NCI-H1092 treated with DMSO at 0.1 percent for 48 hours (cell line): ENCODE data around the gene NOC2L.

Experiments used
- DNase-seq: peaks from one replicate; lab custom pipeline; 2025; lab: John Stamatoyannopoulos, UW

NOC2L gene

GRCh38 chr1:916173-917075 is 42.6 kb downstream of the NOC2L start:
- no peak for DNase-seq

DNA sequence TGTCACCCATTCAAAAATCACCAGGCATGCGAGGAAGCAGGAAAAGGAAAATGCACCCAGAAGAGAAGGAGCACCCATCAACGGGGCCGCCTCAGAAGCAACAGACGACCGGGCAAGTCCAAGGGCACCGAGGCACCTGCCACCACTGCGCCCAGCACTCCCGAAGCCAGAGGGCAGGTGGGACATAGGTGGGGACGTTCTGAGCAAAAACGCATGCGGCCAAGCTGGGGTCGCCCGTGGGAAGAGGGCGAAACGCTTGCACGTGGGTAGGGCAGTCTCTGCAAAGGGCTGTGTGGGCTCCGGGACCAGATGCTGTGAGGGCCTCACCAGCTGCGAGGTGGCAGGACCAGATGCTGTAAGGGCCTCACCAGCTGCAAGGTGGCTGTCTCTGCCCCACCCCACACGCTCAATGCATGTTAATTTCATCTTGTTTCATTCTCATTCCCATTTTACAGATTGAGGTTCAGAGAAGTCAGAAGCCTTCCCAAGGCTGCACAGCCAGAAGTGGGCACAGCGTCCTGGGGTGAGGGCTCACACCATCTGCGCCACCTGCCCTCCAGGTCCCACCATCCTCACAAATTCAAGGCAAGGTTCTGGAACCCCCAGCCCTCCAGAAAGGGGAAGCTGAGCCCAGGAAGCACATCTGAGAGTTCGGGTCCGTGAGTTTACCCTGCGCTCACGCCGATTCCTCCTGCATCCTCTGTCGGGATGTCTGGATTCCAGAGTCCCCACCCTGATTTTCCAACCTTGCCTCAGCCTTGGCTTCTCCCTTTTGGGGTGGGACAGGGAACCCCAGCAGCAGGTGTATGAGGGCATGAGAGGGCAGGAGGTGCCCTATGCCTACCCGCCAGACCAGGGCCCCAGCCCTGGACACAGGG is 43.5 kb downstream of the NOC2L start:
- DNase-seq: no peak

GRCh38 chr1:914891-915280 is 44.2 kb downstream of the NOC2L start:
- DNase-seq: no peak

GRCh38 chr1:914131-914890 is 44.7 kb downstream of the NOC2L start:
- no peak for DNase-seq

DNA sequence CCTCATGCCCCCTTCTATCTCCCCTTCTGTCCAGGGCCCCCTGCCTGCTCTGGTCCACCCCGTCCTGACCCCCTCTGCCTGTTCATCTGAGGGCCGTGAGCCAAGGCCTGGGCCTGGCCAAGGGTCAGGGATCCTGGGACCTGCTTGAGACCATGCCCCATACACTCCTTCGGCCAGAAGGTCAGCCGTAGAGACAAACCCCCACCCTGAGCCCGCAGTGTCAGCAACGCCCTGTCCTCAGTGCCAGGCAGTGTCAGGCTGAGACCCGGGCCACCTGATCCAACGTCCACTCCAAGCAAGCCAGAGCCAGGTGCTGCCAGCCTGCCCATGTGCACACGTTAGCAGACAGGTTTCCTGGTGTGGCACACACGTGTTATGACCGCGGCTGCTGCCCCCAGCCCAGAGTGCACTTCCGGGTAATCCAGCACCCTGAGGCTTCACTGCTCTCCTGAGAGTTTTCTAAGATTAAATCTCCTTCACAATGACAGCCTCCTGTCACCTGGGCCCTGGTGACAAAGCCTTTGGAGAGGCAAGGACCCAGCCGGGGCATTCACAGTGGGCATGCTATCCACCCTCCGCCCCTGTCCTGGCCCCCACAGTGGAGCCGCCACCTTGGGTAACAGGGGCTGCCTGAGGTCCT is 45.4 kb downstream of the NOC2L start:
- no peak for DNase-seq

- no peak for DNase-seq
These were observed 46.2 kb downstream of the NOC2L start for GRCh38 chr1:912740-913301.

- DNase-seq: no peak
These were observed 46.9 kb downstream of the NOC2L start for GRCh38 chr1:911875-912739.

DNA sequence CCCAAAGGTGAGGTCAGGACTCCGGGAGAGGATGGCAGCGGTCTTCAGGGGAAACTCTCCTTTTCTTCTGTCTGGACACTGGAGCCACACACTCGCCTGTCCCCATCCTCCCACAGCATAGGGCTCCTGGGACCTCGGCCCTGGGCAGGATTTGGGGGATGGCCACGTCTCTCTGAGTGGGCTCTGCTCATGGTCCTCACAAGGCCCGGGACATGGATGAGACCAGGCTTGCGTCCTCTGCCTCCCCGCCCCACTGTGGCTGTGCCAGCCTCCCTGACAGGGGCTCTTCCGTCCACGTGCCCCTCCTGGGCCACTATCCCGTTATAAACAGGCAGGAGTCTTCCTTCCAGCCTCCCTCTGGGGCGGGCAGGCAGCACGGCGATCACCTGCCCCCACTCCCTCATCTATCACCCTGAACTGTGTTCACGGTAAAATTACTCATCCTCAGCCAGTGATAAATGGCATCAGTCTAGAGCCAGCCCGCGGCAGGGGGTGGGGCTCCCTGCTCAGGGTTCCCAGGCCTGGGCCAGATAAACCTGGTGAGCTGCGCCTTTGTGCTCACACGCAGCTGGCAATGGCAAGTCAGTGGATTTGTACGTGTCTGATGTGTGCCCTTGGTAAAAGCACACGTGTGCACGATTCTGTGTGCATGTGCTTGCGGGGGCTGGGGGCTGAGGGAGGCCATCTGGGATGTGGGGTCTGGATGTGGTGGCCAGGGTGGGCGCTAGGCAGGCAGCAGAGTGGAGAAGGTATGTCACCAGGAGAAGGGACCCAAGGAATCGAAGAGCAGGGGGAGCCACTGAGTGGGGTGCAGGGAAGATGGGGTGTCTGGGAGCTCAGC is 48.0 kb downstream of the NOC2L start:
- no peak for DNase-seq

- DNase-seq: no peak
These were observed 48.7 kb downstream of the NOC2L start for GRCh38 chr1:910311-910880.

GRCh38 chr1:909861-910310 is 49.2 kb downstream of the NOC2L start:
- no peak for DNase-seq

DNA sequence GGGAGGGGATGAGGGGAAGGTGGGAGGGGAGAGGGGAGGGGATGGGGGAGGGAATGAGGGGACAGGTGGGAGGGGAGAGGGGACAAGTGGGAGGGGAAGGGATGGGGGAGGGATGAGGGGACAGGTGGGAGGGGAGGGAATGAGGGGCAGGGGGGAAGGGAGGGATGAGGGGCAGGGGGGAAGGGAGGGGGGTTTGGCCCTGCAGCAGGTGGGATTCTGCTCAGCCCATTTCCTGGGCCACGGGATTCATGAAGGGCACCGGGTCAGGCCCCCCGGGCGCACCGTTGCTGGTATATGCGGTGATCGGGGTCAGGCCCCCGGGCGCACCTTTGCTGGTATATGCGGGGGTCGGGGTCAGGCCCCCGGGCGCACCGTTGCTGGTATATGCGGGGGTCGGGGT is 50.4 kb downstream of the NOC2L start:
- DNase-seq: no peak

GRCh38 chr1:907611-908451 is 51.2 kb downstream of the NOC2L start:
- no peak for DNase-seq

DNA sequence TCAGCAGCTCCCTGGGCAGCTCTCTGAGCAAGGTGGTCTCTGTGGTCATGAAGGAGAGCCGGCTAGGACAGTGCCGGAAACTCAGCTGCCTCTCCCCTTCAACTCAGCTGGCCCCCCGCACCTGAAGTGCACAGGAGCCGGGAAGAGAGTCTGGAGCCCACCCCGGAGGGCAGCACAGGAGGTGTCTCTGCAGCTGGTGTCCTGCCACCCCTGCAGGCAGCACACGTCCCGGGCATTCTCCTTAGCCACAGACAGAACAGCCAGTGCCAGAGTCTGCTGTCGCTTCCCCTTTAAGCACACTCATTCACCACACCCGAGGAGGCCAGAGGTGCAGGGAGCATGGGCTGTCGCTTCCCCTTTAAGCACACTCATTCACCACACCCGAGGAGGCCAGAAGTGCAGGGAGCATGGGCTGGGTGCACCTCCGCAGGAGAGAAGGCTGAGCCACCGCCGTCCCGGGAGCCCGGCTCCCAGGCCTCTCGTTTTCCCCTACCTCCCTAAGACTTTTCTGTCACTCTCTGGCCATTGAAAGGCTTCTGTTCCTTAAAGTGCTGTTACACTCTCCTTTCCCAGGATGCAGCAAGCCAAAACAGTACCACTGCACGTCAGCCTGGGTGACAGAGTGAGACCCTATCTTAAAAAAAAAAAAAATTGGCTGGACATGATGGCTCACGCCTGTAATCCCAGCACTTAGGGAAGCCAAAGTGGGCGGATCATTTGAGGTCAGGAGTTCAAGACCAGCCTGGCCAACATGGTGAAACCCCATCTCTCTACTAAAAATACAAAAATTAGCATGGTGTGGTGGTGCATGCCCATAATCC is 52.2 kb downstream of the NOC2L start:
- DNase-seq: no peak

DNA sequence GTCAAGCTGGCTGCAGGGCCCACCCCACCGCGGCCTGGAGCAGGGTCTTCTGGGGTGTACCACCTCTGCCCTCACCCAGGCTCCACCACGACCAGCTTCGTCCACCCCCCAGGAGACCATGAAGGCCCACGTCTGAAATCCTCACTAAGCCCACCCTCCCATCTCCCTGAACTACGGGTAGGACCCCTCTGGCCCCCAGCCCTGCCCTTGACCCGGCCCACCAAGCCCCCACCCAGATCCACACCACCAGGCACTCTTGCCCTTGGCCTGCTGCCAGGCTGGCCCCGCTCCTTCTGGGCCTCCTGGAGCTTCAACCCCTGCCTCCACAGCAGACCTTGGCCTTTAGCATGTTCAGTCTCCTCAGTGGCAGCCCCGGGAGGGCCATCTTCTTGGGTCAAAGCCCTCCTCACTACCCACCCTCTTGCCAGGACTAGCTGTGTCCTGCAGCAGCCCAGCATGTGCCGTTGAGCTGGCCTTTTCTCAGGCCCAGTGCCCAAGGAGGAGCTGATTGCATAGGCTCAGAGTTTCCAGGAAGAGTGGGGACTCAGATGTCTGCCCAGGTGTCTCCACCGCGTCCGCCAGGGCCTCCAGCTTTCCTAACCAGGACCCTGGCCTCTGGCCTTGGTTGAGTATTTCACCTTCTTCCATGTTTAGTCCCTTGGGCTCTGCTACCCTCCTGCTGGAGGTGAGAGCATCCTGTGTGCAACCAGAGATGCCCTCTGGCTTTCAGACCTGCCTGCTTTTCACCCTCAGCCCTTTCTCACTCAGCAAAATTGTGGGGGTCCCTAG is 53.1 kb downstream of the NOC2L start:
- DNase-seq: no peak

GRCh38 chr1:905071-905749 is 53.8 kb downstream of the NOC2L start:
- DNase-seq: no peak
